Smooth muscle cell of the brain vasculature (primary cell): Measurements from ENCODE around the gene TTLL6.

Source experiments
- DNase-seq: peaks from one replicate; pipeline ENCODE4 v3.0.0-alpha.2; 2012; ENCODE audit warnings: low read depth, low spot score

Gene TTLL6

DNA sequence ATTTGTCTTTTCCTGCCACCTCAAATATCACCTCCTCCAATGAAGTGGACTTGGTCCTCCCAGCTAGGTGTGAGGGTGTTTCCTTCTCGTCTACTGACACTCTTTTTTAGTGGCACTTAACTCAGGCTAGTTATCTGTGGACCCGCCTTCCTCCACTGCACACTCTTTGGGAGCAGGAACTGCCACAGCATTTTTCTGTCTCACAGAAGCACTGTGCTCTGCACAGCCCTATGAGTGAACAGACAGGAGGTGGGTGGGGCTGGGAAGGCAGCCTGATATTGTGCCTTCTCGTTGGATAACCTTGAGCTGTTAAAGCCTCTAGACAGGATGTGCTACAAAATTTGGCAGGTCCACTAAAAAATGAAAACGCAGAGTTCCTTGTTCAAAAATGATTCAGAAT lies 56.6 kb downstream of the TTLL6 start:
- DNase-seq = no peak

DNA sequence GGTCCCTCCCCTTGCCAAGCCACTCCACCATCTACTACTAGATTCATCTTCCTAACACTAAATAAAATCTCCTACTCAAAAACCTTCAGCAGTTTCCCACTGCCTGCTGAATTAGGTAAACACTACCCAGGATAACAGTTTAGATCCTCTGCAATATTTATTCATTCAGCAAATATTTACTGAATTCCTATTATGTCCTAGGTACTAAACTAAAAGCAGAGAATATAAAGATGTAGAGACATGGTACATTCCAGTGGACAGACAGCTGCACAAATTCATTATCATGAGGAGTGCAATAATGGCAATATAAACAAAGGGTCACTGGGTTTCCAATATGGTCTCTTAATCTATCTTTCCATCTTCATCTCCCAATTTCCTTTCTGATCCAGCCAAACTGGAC lies 57.7 kb downstream of the TTLL6 start:
- no peak for DNase-seq

DNA sequence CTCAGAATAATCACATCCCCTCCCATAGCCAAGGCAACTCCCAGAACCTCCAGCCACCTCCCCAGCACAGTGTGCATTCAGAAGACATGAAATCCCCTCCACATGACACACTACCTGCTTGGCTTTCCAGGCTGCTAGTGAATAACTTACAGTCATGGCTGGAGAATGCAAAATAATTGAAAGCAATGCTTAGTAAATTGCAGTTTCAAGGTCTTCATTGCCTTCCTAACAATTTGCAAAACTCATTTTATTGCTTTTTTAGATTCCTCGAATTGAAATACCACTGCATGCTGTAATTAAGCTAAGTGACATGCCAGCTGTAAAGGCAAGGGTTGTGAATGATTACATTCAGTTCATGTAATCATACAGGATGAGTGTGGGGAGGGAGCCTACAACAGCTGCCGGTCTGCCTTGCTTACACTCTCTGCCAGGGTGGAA lies 59.5 kb downstream of the TTLL6 start:
- DNase-seq = no peak

GRCh38 chr17:48756830-48757251 lies 60.2 kb downstream of the TTLL6 start:
- no peak for DNase-seq

- DNase-seq = no peak
Measured at GRCh38 chr17:48755356-48755755, 61.7 kb downstream of the TTLL6 start.

- DNase-seq = no peak
Measured at GRCh38 chr17:48754500-48755261, 62.3 kb downstream of the TTLL6 start.

DNA sequence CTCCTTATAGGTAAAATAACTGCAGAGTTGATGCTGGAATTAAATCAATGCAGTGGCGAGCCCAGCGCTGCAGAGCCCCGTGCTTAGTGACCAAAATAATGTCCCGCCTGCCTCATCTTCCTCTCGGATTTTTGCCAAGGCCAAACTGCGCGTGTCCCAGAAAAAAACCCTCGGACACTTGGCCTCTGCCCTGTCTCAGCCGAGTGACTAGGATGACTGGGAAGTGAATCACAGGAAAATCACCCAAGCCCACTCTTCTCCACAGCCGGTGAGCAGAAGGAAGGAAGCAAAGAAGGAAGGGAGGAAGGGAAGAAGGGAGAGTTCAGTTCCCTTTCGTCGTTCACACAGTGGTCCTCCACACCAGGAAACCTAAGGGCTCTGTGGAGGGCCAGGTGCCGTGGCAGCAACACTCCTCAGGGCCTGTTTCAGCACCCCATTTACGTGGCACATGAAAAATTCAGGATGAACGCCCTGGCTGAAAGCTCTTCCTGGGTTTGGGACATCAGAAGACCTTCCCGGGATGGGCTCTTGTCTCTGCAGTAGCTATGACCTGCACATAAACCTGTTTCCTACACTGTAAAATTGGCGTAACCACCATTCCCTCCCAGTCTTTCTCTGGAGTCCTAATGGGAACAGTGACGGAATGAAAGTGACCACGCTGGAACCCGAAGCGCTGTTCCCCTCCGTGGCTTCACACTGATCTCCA lies 63.1 kb downstream of the TTLL6 start:
- no peak for DNase-seq

- no peak for DNase-seq
Measured at GRCh38 chr17:48752399-48753288, 64.4 kb downstream of the TTLL6 start.

DNA sequence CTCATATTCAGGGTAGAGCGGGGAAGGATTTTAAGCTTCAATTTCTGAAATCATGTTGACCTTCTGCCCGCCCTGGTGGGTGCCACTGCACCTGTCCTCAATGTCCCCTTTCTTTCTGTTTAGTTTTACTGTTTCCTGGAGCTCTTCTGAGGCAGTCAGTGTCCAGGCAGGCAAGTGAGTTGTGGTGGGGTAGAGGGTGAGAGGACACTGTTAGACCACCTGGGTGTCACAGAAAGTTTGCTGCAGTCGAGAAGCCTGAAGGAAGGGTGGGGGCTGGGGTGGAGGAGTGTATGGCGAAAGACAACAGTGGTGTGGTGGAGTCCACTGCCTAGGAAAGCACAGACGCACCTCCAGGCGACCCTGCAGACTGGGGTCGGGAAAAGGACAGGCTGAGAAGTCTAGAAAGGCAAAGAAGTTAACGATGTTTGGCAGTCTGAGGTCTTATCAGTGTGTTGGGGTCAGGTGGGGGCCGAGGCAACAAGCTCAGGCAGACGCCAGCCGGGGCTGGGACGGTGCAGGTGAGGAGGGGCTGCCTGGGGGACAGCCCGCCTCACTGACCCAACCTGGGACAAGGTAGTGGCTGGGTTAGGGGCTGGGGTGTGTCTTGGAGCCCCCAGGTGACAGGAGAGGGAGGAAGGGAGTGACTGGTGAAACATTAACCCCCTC lies 65.2 kb downstream of the TTLL6 start:
- no peak for DNase-seq

- no peak for DNase-seq
Measured at GRCh38 chr17:48751172-48751571, 65.9 kb downstream of the TTLL6 start.

DNA sequence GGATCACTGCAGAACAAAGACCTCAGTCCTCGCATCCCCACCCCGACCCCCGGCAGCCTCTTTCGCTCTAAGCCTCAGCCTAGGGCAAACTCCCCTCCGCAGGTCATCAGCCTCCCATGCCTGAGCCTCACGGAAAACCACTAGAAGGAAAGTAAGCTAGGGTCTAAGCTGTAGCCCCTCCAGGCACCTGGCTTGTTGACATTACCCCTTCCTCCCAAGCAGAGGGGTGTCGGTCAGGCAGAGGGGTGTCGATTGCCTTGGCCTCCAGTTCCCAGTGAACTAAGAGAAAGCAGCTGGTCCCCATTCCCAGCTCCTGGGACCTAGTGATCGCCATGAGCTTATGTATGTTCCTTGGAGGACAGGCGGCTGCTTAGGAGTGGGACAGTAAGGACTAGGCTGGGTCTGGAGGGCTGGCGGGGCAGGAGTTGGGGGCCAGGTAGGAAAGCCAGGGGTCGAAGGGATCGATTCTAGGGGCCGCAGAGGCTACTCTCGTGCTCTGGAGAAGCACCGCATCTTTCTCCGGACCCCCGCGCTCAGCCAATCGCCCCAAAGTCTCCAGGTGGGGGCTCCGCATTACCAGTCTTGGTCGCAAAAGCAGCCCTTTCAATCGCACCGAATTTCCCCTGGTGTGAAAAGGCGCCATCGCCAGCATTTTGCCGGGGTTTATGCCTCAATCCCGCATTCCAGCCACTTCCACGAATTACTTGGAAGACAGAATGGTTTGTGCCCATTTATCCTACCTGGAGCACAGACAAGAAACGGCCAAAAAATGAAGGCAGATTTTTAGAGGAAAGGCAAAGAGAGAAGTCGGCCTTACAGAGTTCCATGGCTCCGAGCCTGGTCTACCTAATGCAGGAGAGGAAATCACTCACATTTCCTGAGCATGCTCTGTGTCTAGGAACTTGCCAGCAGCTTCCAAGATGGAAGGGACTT lies 67.1 kb downstream of the TTLL6 start:
- DNase-seq = no peak

DNA sequence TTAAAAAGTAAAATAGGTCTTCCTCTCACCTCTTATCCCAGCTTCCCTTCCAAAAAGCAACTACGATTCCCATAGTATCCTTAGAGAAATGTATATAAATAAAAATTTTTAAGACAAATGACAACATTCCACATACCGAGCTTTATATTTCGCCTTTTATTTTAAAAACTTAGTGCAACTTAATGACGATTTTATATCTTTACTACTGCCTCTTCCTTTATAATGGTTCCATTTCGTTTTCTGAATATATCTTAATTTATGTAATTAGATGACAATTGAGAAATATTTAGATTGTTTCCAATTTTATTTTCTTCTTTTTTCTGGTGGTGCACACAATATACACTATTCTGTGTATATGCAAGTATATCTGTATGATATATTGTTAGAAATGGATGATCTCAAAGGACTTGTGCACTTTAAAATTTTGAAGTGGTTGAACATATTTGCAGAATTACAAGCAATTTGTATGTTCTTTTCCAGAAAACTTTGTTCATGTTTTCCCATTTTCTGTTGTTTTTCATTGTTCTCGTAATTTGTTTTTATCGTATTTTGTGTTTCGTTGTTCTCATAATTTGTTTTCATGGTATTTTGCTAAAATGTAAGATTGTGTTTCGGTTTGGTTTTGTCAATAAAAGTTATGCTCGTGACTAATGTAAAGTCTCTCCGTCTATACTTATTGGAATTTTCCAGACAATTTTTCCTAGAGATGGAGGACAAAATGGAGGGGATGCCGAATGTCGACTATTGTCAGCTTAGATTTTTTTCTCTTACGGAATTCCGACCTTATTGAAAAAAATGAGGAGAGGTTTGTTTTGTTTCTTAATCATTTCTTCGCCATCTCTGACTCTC lies 68.1 kb downstream of the TTLL6 start:
- no peak for DNase-seq

- DNase-seq = no peak
Measured at GRCh38 chr17:48747445-48748363, 69.3 kb downstream of the TTLL6 start.

- DNase-seq = no peak
Measured at GRCh38 chr17:48746916-48747444, 70.0 kb downstream of the TTLL6 start.

DNA sequence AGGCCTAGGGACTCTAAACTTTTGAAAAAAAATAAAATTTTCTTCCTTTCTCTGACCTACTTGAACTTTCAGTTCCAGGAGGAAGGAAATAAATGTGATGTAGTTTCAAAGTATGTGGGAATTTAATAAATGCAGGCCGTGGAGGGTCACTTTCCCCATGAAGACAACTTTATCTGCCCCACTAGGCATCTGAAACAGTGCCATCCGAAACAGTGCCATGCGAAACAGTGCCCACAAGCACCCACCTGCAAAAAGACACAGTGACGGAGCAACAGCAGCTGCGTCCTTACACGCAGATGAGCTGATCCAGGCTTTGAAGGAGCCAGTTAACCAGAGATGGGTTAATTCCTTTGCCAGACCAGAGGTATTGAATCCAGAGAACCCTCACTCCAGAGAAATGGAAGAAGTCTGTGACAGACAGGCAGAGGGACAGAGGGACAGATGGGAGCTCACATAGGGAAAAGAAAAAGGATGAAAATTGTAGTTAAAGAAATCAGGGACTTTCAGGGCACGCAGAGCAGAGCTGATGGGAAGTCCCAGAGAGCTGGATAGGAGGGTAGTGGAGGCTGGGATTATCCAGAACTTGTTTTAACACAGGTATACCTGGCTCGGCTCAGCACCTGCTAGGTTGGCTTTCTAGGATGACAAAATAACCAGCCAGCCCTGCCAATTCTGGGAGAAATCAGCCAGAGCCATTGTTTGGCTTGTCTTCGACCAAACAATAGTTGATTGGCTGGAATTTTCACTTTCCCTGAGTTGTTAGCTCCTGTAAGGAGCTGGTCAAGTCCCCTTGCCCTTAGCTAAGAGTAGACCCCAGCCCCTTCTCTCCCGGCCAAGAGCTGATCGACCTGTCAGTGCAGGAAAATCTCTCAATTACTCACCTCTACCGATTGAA lies 71.4 kb downstream of the TTLL6 start:
- no peak for DNase-seq

DNA sequence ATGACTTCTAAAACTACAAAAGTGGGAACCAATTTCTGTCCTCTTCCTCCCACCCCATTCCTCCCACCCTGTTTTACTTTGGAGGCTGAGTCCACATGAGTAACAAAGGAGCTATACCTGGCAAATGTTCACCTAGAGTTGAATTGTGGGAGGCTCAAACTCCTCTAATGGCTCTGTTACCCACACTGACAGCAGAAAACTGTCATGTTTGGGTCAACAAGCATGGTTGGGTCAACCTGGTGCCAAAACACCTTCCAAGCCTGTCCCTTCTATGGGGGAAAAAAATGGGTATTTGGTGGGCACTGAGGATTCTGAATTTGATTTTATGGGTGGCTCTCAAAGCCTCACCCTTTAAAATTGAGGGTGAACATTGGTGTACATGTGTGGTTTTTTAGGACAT lies 76.5 kb downstream of the TTLL6 start:
- no peak for DNase-seq
